GM19452 (cell line): ENCODE data around the gene EIF3M.
"Not testable (repeated sequence)": the region's sequence is repeated elsewhere in the genome, so short reads cannot be mapped to it uniquely, and the experiment has no call there.

Source experiments
- ATAC-seq: cut with Tn5 transposase; IDR thresholded peaks from one replicate; pipeline ENCODE4 v1.9.1; 2021; ENCODE audit not compliant: unreplicated experiment

EIF3M gene

DNA sequence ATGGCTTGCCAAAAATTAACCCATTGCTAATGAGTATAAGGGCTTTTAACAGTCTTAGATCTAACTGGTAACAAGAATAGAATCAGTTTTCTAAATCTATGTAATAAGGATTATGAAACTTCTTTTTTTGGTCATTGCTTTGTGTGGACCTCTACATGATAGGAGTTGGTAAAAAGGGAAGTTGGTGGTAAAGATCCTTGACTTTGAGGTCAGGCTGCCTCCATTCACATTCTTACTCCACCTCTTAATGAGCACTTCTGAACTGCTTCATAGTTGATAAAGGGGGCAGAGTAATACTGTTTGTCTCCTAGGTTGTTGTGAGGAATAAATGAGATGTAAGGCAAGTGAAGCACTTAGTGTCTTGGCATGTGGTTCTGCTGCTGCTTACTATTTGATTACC, 10.6 kb downstream of the EIF3M start:
- no peak for ATAC-seq

DNA sequence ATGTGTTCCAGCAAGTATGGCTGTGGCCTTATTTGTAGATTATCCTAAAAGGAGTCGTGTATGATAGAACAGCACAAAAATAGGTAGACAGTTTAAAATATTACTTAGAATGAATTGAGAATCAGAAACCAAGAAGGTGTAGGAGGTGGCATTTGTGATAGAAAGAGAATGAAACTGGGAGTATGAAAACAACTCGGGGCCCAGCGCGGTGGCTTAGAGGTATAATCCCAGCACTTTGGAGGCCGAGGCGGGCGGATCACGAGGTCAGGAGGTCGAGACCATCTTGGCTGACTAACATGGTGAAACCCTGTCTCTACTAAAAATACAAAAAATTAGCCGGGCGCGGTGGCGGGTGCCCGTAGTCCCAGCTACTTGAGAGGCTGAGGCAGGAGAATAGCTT, 12.5 kb downstream of the EIF3M start:
- ATAC-seq, result not testable (repeated sequence)

DNA sequence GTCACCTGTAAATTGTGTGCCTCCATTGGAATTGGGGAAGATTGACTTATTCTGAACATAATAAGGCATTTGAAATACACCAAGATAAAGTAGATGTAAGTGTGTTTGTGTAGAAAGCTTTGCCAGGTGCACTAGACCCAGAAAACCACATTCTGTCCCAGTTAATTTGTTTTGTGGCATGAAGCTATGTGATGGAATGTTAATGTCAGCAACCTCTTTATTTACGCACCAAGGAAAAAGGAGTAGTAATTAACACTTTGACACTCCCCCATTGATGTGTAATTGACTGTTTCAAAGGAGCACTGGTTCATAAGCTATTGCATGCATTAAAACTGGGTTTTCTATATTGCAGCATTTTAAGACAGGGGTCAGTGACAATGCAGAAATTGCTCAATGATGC, 14.3 kb downstream of the EIF3M start:
- no peak for ATAC-seq

DNA sequence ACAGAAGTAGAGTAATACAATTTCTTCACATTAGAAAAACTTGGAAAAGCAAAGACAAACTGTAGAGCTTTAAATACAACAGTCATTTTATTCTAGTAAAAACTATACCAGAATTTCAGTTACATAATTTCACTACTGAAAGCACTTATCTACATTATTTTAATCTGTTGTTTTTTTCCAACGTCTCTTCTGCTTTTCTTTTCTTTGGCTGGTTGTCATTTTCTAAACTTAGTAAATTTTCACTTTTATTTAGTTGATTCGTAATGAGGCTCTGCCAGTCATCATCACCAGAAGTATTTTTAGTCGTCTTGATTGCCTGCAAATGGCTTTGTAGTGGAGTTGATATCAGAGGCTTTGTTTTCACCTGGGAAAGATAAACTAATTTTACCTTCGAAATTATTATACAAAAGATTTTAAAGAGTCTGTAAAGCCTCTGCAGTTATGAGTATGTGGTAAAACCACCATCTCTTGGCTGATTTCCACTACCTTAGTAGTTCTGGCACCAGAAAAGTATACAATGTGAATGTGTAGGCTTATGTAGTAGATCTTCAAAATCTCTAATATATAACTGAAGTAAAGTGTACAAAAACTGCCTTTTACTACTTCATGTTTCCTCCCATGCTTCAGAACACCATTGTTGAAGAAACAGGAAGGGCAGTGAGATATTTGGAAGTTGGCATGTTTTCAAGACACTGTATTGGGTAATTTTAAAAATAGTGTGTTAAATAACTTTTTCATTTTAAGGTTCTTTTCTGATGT, 19.2 kb downstream of the EIF3M start:
- ATAC-seq, result no peak

DNA sequence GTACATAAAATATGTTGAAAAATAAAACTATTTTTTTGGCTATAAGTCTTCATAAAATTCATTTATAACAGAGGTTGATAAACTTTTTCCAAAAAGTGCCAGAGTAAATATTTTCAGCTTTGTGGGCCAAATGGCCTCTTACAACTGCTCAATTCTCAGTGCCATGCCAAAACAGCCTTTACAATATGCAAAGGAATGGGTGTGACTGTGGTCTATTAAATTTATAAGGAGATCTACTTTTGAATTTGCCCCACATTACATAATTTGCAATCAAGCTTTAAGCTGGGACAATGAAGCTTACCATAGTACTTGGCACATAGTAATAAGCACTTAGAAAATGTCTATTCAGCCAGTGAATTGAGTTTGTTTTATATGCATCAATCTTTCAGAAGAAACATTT, 22.6 kb downstream of the EIF3M start:
- ATAC-seq, result no peak

DNA sequence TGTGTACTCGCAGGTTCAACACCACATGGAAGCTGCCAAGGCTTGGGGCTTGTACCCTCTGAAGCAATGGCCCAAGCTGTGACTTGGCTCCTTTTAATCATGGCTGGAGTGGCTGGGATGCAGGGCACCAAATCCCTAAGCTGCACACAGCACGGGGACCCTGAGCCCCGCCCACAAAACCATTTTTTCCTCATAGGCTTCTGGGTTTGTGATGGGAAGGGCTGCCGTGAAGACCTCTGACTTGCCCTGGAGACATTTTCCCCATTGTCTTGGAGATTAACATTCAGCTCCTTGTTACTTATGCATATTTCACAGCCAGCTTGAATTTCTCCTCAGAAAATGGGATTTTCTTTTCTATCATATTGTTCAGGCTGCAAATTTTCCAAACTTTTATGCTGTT, 25.2 kb downstream of the EIF3M start:
- ATAC-seq, result not testable (repeated sequence)

DNA sequence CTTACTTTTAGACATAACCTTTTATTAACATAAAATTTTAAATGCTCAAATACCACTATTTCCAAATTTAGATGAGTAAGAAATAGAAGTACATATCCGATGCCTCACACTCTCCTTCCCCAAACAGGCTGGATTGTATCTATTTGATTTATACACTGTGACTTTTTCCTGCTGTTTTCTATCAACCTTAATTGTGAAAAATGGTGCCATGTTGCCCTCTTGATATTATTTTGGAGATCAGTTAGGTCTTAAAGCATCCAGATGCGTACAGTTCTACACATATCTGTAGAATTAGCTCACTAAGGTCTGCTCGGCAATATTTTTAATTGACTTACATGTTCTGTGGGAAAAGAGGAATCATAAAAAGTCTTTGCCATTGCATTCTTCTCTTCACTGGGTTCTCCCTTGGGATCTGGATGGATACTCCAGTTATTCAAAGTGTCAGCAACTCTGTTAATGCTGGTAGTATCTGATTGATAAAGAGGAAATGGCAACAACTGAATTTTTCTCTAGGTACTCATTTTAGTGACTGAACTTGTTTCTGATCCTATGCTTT, 27.2 kb downstream of the EIF3M start:
- ATAC-seq, result no peak

DNA sequence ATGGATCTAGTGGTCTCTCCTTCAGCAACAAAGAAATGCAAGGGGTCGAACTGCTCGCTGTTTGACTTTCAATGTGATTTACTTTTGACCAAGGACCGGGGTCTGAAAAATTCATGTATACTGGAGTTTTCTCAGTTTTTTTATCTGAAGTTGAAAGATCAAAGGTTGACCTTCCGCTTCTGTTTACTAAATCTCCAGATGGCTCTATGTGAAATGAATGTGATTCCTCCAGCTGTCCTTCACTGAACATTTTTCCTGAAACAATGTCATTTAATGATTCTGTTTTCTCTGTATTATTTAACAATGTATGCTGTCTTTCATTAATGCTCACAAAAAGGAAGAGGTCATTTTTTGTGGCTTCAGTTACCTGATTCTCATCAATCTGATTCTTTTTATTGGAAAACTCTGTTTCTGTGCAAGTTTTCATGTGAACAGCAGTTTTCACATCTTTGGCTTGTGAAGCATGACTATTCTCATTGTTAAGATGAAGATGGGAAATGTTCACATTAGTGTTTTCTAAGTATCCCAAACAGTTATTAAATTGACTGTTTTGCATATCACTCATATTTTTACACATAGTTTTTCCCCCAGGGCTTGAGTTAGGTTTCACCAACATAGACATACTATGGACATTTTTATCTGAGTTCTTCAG, 30.0 kb downstream of the EIF3M start:
- no peak for ATAC-seq

DNA sequence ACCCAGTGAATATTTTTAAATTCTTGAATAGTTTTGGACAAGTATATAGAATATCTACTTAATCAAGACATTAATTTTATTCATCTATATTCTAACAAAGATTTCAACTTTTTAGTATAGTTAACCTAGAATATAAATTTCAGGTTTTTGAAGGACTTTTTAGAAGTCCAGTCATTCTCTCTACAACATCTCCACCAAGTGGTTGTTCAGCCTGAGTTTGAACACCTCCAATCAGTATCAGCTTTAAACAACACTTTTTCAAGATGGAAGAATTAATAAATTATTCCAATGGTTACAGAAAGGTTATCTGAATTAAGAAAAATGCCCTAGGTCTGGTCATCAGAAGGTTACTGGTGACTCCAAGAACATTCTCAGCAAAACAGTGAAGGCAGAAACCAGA, 31.8 kb downstream of the EIF3M start:
- no peak for ATAC-seq

DNA sequence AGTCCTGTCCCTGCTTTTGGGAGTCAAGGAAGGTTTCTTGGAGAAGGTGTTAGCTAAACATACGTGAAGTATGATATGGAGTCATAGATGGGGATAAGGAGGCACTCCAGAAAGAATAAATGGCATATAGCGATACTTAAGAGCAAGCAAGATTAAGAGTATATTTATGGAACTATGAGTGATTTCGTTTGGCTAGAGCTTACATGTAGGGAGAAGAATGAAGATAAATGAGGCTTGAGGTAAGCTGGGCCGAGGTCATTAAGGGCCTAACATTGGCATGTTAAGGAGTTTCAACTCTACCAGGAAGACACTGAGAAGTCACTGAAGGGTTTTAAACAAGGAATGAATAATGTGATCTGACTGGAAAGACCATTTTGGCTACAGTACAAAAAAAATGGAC, 33.3 kb downstream of the EIF3M start:
- no peak for ATAC-seq

DNA sequence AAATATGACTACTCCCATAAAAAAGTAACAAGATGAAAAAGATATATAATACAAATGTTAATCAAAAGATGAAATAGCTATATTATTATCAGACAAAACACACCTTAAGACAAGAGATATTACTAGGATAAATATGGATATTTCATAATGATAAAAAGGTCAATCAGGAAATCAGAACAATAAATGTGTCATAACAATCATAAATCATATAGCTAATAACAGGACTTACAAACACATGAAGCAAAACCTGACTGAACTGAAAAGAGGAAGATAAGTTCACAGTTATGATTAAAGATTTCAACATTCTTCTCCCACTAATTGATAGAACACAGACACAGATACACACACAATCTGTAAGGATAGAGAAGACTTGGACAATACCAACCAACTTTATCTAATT, 47.2 kb downstream of the EIF3M start:
- no peak for ATAC-seq

DNA sequence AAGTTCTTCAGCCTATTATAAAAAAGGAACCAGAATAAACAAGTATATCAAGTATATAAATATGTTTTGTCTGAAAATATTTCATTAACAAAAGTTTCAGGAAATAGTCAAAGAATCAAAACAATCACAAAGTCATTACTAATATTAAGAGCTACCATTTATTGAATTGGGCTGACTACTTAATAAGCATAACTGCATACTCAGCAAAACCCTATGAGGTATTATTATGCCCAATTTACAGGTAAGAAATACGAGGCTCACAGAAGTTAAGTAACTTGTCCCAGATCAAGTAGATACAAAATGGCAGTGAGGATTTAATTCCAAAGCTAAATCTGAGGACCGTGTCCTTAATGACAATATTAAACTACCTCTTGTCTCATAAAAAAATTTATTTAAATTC, 52.2 kb downstream of the EIF3M start:
- no peak for ATAC-seq

DNA sequence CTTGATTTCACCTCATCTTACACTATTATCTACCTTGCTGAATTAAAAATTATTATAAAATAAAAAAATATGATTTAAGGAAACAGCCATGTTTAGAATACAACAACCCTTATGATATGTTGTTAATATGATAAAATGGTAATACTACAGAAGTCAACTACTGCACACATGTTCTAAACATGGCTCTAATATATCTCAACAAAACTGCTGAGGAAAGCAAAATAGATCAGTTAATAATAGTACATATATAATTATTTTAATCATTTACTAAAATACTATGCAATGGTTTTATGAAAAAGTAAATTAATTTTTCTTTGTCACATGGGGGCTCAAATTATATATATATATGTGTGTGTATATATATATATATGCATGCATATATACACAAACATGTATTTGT, 57.7 kb downstream of the EIF3M start:
- no peak for ATAC-seq

DNA sequence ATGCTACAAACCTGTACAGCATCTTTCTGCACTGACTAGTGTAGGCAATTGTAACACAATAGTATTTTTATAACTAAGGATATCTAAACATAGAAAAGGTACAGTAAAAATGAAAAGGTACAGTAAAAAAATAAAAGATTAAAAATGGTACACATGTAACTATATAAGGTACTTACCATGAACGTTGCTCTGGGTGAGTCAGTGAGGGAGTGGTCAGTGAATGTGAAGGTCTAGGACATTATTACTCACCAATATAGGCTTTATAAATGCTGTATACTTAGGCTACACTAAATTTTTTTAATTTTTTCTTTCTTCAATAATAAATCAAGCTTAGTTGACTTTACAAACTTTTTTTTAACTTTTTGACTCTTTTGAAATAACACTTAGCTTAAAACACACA, 59.9 kb downstream of the EIF3M start:
- no peak for ATAC-seq
